WTC11 (cell line): ENCODE results near the gene DGKA. TPM values are rescaled to one million over a fixed set of nuclear protein-coding genes. Genes with fewer than 3 reads are reported as not detected.
A peak's percentile ranks its signal among the peaks of the same experiment; 100 is the strongest.

Experiments
- ATAC-seq: fragments of 200-7000 bp; cut with Tn5 transposase; 2 replicates; pipeline ENCODE4 v1.10.0; 2021; ENCODE audit warnings: mild to moderate bottlenecking, moderate library complexity
- Bru-seq: library from RNA; stranded (reverse); fragments of 400-500 nt; gene quantifications from one replicate; lab custom pipeline; 2021; lab: Mats Ljungman, UMichigan
- CTCF ChIA-PET: fragments of 300-600 bp; sonication (Branson Sonifier 250); formaldehyde crosslinking; loops from one replicate; lab custom pipeline; 2021; ENCODE audit warnings: antibody characterized with exemption; lab: Charles Lee
- POLR2A ChIA-PET: fragments of 350-600 bp; sonication (Branson Sonifier 250); formaldehyde crosslinking; loops from one replicate; lab custom pipeline; 2021; ENCODE audit warnings: antibody characterized with exemption; lab: Charles Lee
- DNase-seq: peaks from one replicate; pipeline ENCODE4 v3.0.0; 2021; ENCODE audit warnings: low spot score
- H3K27ac Mint-ChIP-seq: 2 replicates; pipeline ENCODE4 v1.8.0; 2021; ENCODE audit warnings: mixed read lengths
- H3K27me3 Mint-ChIP-seq: 2 replicates; pipeline ENCODE4 v1.8.0; 2021; ENCODE audit warnings: low read depth, mild to moderate bottlenecking, moderate library complexity, mixed read lengths
- H3K36me3 Mint-ChIP-seq: 2 replicates; pipeline ENCODE4 v1.8.0; 2021; ENCODE audit warnings: mixed read lengths
- H3K4me1 Mint-ChIP-seq: 2 replicates; pipeline ENCODE4 v1.8.0; 2022; ENCODE audit warnings: mixed read lengths
- H3K4me3 Mint-ChIP-seq: 2 replicates; pipeline ENCODE4 v1.8.0; 2021; ENCODE audit warnings: mild to moderate bottlenecking, moderate library complexity, mixed read lengths
- H3K9me3 Mint-ChIP-seq: 2 replicates; pipeline ENCODE4 v1.8.0; 2021; ENCODE audit warnings: mixed read lengths
- ATF1 ChIP-seq: sonication (generic); formaldehyde crosslinking; IDR thresholded peaks from 2 replicates; pipeline ENCODE4 v1.8.1; 2023; ENCODE audit warnings: mild to moderate bottlenecking, moderate library complexity, missing genetic modification reagents
- CBFB ChIP-seq: sonication (generic); formaldehyde crosslinking; IDR thresholded peaks from 2 replicates; pipeline ENCODE4 v1.8.1; 2022; ENCODE audit warnings: mild to moderate bottlenecking, low read depth, missing genetic modification reagents
- CREB1 ChIP-seq: sonication (generic); formaldehyde crosslinking; IDR thresholded peaks from 2 replicates; pipeline ENCODE4 v1.8.0; 2023; ENCODE audit warnings: mild to moderate bottlenecking, missing genetic modification reagents
- IRF2 ChIP-seq: sonication (generic); formaldehyde crosslinking; IDR thresholded peaks from 2 replicates; pipeline ENCODE4 v1.8.0; 2022; ENCODE audit warnings: low read depth, missing genetic modification reagents, borderline replicate concordance
- NFYB ChIP-seq: sonication (generic); formaldehyde crosslinking; conservative IDR thresholded peaks from 2 replicates; pipeline ENCODE4 v1.8.0; 2022; ENCODE audit warnings: low read depth, missing genetic modification reagents
- PRRX2 ChIP-seq: fragments of 250-450 bp; sonication (Bioruptor Pico); IDR thresholded peaks from 2 replicates; pipeline ENCODE4 v1.8.0; 2021; ENCODE audit warnings: mild to moderate bottlenecking
- SOX15 ChIP-seq: fragments of 250-450 bp; sonication (Bioruptor Pico); IDR thresholded peaks from 2 replicates; pipeline ENCODE4 v1.9.0; 2021; ENCODE audit warnings: mild to moderate bottlenecking
- SP1 ChIP-seq: sonication (generic); formaldehyde crosslinking; conservative IDR thresholded peaks from 2 replicates; pipeline ENCODE4 v1.8.1; 2022; ENCODE audit warnings: missing genetic modification reagents
- TCF7 ChIP-seq: sonication (generic); formaldehyde crosslinking; IDR thresholded peaks from 2 replicates; pipeline ENCODE4 v1.8.0; 2022; ENCODE audit warnings: mild to moderate bottlenecking, low read depth, missing genetic modification reagents, moderate library complexity
- TEAD4 ChIP-seq: sonication (generic); formaldehyde crosslinking; IDR thresholded peaks from 2 replicates; pipeline ENCODE4 v1.8.0; 2022; ENCODE audit warnings: mild to moderate bottlenecking, missing genetic modification reagents
- long read RNA-seq, 3 experiments: library from RNA in 1 of 3; library from capped mRNA in 1 of 3; library from polyadenylated mRNA in 1 of 3; unstranded in 2 of 3; stranded (forward) in 1 of 3; transcript quantifications; one replicate each; pipeline ENCODE4 v2.0.0, GENCODE V29; 2021
- total RNA-seq: library from RNA; stranded (reverse); gene quantifications from 3 replicates; pipeline ENCODE4 v1.2.3, GENCODE V29; 2021
- TF ChIP-seq, protein P1 (sequence below): fragments of 200-600 bp; IDR thresholded peaks from 2 replicates; pipeline ENCODE4 v1.8.0; 2022; ENCODE audit warnings: antibody characterized with exemption
- TF ChIP-seq, protein P2 (sequence below): sonication (generic); formaldehyde crosslinking; IDR thresholded peaks from 2 replicates; pipeline ENCODE4 v1.8.0; 2022; ENCODE audit warnings: mild to moderate bottlenecking, missing genetic modification reagents
- TF ChIP-seq, protein P3 (sequence below): sonication (generic); formaldehyde crosslinking; IDR thresholded peaks from 2 replicates; pipeline ENCODE4 v1.8.1; 2022; ENCODE audit warnings: low read depth, missing genetic modification reagents, borderline replicate concordance
- TF ChIP-seq, protein P4 (sequence below): fragments of 250-450 bp; sonication (Bioruptor Pico); IDR thresholded peaks from 2 replicates; pipeline ENCODE4 v1.8.0; 2021; ENCODE audit warnings: mild to moderate bottlenecking
- TF ChIP-seq, protein P5 (sequence below): sonication (generic); formaldehyde crosslinking; IDR thresholded peaks from 2 replicates; pipeline ENCODE4 v1.8.1; 2023; ENCODE audit warnings: mild to moderate bottlenecking, missing genetic modification reagents, borderline replicate concordance
- TF ChIP-seq, protein P6 (sequence below): sonication (generic); formaldehyde crosslinking; IDR thresholded peaks from 2 replicates; pipeline ENCODE4 v1.8.1; 2022; ENCODE audit warnings: low read depth, mild to moderate bottlenecking, moderate library complexity, missing genetic modification reagents, borderline replicate concordance
- TF ChIP-seq, protein P7 (sequence below): fragments of 250-450 bp; sonication (Bioruptor Pico); IDR thresholded peaks from 2 replicates; pipeline ENCODE4 v1.9.0; 2021; ENCODE audit warnings: moderate library complexity, mild to moderate bottlenecking, inconsistent platforms, borderline replicate concordance

Gene DGKA
- total RNA-seq = 19.8 to 25.5 TPM (median 23.6 TPM) in 3 replicates
- Bru-seq, nascent RNA = percentile 47 among the genes with signal in this experiment
- long read RNA-seq, experiment 1, transcript DGKA-201 (24 exons, 2,909 nt) = major isoform, 12 of 42 reads
- long read RNA-seq, experiment 1, partial matches to known transcripts = 6 of 42 reads
- long read RNA-seq, experiment 1, other reads (novel, unspliced or antisense) = 22 of 42 reads
- long read RNA-seq, experiment 2, partial matches to known transcripts = 3 of 13 reads
- long read RNA-seq, experiment 2, other reads (novel, unspliced or antisense) = 10 of 13 reads
- long read RNA-seq, experiment 3, partial matches to known transcripts = 0 of 10 reads
- long read RNA-seq, experiment 3, other reads (novel, unspliced or antisense) = 10 of 10 reads

DNA sequence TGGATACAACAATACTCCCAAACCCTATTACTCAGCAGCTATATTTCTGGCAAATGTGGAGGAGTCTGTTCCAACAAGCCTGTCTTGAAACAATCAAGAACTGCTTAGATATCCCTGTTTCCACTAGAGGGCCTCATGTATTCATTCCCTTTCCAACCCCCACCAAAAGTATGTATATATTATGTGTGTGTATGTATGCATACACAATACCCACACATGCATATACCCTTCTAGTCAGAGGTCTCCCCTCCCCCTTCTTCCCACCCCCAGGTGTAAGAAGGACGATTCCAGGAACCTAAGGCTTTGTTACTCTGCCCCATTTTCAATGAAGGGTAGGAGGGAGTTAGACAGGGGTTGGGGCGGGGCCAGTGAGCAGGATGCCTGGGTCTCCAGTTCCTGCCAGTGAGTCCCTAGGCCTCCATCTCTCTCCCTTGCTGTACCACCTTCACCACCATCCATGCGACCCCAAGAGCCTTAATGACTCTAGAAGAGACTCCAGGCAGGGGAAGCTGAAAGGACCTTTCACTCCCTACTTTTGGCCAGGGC lies at the start of gene DGKA:
Gene DGKA, plus strand, starts transcription at position 392 of the 546 bp plus-strand sequence. CDS start 5,342 bp downstream, outside the sequence.
- Mint-ChIP-seq H3K4me3 (peak within 1 kb of the TSS; percentile 85), H3K9me3 (no peaks in the 10 kb centered on the region)
- peak; percentile 5; the same call in 1 of the 2 replicates for ATAC-seq
- ChIA-PET CTCF (interaction anchor here (0.6 to 4.9 kb wide), 22 partner anchors 9 to 211 kb away, joined by 3 to 40 read pairs (median 5); partner anchors contain the start of genes DNAJC14, ORMDL2, PMEL and RAB5B), POLR2A (interaction anchor here (1.1 to 1.5 kb wide), 3 partner anchors 43 to 101 kb away, joined by 3 to 5 read pairs (median 4); partner anchors contain the start of genes DNAJC14 and RAB5B)
- no peak for TF ChIP-seq SP1
- TF ChIP-seq, protein P1, sequence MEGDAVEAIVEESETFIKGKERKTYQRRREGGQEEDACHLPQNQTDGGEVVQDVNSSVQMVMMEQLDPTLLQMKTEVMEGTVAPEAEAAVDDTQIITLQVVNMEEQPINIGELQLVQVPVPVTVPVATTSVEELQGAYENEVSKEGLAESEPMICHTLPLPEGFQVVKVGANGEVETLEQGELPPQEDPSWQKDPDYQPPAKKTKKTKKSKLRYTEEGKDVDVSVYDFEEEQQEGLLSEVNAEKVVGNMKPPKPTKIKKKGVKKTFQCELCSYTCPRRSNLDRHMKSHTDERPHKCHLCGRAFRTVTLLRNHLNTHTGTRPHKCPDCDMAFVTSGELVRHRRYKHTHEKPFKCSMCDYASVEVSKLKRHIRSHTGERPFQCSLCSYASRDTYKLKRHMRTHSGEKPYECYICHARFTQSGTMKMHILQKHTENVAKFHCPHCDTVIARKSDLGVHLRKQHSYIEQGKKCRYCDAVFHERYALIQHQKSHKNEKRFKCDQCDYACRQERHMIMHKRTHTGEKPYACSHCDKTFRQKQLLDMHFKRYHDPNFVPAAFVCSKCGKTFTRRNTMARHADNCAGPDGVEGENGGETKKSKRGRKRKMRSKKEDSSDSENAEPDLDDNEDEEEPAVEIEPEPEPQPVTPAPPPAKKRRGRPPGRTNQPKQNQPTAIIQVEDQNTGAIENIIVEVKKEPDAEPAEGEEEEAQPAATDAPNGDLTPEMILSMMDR = 0 out of 2 replicates have a peak, but pooled peaks have one; percentile 14
- TF ChIP-seq NFYB = no peak
- TF ChIP-seq, protein P2, sequence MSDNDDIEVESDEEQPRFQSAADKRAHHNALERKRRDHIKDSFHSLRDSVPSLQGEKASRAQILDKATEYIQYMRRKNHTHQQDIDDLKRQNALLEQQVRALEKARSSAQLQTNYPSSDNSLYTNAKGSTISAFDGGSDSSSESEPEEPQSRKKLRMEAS (CRISPR knock-in tag) = 0 out of 2 replicates have a peak, but pooled peaks have one; percentile 11
- TF ChIP-seq, all 79 proteins: peak for 2
- Mint-ChIP-seq H3K27ac (peak within 1 kb of the TSS; percentile 91), H3K27me3 (peaks cover 48% of the 10 kb centered on the region), H3K36me3 (peaks cover 4% of the 10 kb centered on the region; the same call in 1 of the 2 replicates), H3K4me1 (peaks cover 40% of the 10 kb centered on the region)
- peak; percentile 55 for DNase-seq

DNA sequence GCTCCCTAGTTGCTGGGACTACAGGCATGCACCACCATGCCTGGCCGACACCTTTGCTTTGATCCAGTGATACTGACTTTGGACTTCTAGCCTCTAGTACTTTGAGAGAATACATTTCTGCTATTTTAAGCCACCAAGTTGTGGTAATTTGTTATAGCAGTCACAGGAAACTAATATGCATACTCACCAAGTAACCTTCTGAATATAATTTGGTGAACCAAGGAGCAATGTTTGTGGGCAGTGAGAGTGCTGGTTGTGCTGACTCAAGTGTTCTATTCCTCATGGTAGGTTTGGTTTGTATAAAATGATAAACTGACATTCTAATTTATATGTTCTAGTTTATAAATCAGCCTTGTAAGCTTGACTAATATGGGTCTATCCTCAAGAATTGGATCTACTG lies 45.8 kb upstream of the DGKA start:
- POLR2A ChIA-PET = interaction anchor here (0.7 kb wide), 1 partner anchor 89 kb away, joined by 3 read pairs; the partner anchor contains the start of gene RAB5B
- no peaks in the 10 kb centered on the region; the same call in 1 of the 2 replicates for H3K27me3 Mint-ChIP-seq
- ATAC-seq = no peak
- H3K36me3 Mint-ChIP-seq = no peaks in the 10 kb centered on the region
- H3K4me1 Mint-ChIP-seq = no peaks in the 10 kb centered on the region
- 0 out of 2 replicates have a peak, but pooled peaks cover 3% of the 10 kb centered on the region for H3K9me3 Mint-ChIP-seq
- no peak for TF ChIP-seq CREB1 (CRISPR knock-in tag)
- TF ChIP-seq, protein P3, sequence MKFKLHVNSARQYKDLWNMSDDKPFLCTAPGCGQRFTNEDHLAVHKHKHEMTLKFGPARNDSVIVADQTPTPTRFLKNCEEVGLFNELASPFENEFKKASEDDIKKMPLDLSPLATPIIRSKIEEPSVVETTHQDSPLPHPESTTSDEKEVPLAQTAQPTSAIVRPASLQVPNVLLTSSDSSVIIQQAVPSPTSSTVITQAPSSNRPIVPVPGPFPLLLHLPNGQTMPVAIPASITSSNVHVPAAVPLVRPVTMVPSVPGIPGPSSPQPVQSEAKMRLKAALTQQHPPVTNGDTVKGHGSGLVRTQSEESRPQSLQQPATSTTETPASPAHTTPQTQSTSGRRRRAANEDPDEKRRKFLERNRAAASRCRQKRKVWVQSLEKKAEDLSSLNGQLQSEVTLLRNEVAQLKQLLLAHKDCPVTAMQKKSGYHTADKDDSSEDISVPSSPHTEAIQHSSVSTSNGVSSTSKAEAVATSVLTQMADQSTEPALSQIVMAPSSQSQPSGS = no peak
- TF ChIP-seq, protein P4, sequence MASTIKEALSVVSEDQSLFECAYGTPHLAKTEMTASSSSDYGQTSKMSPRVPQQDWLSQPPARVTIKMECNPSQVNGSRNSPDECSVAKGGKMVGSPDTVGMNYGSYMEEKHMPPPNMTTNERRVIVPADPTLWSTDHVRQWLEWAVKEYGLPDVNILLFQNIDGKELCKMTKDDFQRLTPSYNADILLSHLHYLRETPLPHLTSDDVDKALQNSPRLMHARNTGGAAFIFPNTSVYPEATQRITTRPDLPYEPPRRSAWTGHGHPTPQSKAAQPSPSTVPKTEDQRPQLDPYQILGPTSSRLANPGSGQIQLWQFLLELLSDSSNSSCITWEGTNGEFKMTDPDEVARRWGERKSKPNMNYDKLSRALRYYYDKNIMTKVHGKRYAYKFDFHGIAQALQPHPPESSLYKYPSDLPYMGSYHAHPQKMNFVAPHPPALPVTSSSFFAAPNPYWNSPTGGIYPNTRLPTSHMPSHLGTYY (CRISPR knock-in tag) = no peak
- no peak for TF ChIP-seq CBFB
- no peak for TF ChIP-seq TEAD4 (CRISPR knock-in tag)
- TF ChIP-seq PRRX2 (CRISPR knock-in tag) = no peak
- no peak for TF ChIP-seq TCF7
- TF ChIP-seq, protein P5, sequence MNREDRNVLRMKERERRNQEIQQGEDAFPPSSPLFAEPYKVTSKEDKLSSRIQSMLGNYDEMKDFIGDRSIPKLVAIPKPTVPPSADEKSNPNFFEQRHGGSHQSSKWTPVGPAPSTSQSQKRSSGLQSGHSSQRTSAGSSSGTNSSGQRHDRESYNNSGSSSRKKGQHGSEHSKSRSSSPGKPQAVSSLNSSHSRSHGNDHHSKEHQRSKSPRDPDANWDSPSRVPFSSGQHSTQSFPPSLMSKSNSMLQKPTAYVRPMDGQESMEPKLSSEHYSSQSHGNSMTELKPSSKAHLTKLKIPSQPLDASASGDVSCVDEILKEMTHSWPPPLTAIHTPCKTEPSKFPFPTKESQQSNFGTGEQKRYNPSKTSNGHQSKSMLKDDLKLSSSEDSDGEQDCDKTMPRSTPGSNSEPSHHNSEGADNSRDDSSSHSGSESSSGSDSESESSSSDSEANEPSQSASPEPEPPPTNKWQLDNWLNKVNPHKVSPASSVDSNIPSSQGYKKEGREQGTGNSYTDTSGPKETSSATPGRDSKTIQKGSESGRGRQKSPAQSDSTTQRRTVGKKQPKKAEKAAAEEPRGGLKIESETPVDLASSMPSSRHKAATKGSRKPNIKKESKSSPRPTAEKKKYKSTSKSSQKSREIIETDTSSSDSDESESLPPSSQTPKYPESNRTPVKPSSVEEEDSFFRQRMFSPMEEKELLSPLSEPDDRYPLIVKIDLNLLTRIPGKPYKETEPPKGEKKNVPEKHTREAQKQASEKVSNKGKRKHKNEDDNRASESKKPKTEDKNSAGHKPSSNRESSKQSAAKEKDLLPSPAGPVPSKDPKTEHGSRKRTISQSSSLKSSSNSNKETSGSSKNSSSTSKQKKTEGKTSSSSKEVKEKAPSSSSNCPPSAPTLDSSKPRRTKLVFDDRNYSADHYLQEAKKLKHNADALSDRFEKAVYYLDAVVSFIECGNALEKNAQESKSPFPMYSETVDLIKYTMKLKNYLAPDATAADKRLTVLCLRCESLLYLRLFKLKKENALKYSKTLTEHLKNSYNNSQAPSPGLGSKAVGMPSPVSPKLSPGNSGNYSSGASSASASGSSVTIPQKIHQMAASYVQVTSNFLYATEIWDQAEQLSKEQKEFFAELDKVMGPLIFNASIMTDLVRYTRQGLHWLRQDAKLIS (CRISPR knock-in tag) = no peak
- no peak for TF ChIP-seq SOX15
- TF ChIP-seq, protein P6, sequence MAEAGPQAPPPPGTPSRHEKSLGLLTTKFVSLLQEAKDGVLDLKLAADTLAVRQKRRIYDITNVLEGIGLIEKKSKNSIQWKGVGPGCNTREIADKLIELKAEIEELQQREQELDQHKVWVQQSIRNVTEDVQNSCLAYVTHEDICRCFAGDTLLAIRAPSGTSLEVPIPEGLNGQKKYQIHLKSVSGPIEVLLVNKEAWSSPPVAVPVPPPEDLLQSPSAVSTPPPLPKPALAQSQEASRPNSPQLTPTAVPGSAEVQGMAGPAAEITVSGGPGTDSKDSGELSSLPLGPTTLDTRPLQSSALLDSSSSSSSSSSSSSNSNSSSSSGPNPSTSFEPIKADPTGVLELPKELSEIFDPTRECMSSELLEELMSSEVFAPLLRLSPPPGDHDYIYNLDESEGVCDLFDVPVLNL (CRISPR knock-in tag) = no peak
- no peak for TF ChIP-seq ATF1 (CRISPR knock-in tag)
- TF ChIP-seq IRF2 = no peak
- TF ChIP-seq, protein P7, sequence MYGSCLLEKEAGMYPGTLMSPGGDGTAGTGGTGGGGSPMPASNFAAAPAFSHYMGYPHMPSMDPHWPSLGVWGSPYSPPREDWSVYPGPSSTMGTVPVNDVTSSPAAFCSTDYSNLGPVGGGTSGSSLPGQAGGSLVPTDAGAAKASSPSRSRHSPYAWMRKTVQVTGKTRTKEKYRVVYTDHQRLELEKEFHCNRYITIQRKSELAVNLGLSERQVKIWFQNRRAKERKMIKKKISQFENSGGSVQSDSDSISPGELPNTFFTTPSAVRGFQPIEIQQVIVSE (CRISPR knock-in tag) = no peak
- TF ChIP-seq, all 79 proteins: peak for 0
- DNase-seq = no peak
- H3K4me3 Mint-ChIP-seq = no peak overlapping the region
- no peak overlapping the region for H3K27ac Mint-ChIP-seq
- CTCF ChIA-PET = no interaction called here
